Measurements from ENCODE around the gene CACUL1.
"Not testable (repeated sequence)": the region's sequence is repeated elsewhere in the genome, so short reads cannot be mapped to it uniquely, and the experiment has no call there.

CACUL1 gene

DNA sequence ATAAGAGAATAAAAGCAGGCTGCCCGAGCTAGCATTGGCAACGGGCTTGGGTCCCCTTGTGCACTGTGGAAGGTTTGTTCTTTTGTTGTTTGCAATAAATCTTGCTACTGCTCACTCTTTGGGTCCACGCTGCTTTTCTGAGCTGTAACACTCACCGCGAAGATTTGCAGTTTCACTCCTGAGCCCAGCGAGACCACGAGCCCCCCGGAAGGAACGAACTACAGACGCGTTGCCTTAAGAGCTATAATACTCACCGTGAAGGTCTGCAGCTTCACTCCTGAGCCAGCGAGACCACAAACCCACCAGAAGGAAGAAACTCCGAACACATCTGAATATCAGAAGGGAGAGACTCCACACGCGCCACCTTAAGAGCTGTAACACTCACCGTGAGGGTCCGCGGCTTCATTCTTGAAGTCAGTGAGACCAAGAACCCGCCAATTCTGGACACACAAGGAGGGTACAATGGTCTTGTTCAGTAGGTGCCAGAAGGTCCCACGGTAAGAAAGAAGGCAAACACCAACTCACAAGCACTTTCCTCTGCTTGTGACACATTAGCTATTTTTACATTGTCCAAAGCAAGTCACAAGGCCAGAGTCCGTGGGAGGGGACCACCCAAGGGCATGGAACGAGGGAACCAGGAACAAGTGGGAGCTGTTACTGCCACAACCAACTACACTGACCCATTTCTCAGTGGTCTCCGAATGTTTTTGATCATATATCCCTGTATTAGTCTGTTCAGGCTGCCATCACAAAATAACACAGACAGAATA, 29.2 kb upstream of the CACUL1 start:
- no peak overlapping the region for H3K4me3 ChIP-seq (ENCODE audit: low read length)
- no peaks in the 10 kb centered on the region for H3K27me3 ChIP-seq (ENCODE audit: control insufficient read depth, insufficient read depth, low read length)
- no peaks in the 10 kb centered on the region for H3K9me3 ChIP-seq (ENCODE audit: control insufficient read depth, low read length)
- H3K36me3 ChIP-seq (ENCODE audit: control insufficient read depth, insufficient read depth, low read length), result no peaks in the 10 kb centered on the region
- no peak overlapping the region for H3K9ac ChIP-seq (ENCODE audit: low read length)
- H3K4me1 ChIP-seq (ENCODE audit: control insufficient read depth, insufficient read depth, low read length), result no peaks in the 10 kb centered on the region

DNA sequence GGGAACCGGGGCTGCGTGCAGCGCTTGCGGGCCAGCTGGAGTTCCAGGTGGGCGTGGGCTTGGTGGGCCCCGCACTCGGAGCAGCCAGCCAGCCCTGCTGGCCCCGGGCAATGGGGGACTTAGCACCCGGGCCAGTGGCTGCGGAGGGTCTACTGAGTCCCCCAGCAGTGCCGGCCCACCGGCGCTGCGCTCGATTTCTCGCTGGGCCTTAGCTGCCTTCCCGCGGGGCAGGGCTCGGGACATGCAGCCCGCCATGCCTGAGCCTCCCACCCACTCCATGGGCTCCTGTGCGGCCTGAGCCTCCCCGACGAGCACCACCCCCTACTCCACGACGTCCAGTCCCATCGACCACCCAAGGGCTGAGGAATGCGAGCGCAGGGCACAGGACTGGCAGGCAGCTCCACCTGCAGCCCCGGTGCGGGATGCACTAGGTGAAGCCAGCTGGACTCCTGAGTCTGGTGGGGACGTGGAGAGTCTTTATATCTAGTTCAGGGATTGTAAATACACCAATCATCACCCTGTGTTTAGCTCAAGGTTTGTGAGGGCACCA, 28.2 kb upstream of the CACUL1 start:
- H3K36me3 ChIP-seq (ENCODE audit: control insufficient read depth, insufficient read depth, low read length); H3K4me1 ChIP-seq (ENCODE audit: control insufficient read depth, insufficient read depth, low read length); H3K9ac ChIP-seq (ENCODE audit: low read length); H3K9me3 ChIP-seq (ENCODE audit: control insufficient read depth, low read length); H3K4me3 ChIP-seq (ENCODE audit: low read length); H3K27me3 ChIP-seq (ENCODE audit: control insufficient read depth, insufficient read depth, low read length): not testable (repeated sequence)

DNA sequence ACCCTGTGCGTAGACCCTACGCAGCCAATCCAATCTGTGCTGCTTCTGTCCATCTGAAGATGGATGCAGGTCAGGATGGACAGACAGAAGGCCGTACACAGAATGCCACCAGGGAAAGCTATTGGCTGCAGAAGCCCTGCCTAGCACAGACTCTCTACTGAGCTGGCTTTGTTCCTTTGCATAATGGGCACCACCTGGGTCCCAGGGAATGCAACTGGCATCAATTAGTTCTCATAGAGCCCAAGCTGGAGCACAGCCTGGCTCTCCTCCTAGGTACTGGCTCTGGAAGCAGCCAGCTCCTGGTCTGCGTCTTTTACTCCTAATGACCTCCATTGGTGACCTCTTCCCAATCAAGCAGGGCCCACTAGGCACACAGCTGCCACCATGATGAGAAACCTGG, 26.8 kb upstream of the CACUL1 start:
- no peak overlapping the region for H3K4me3 ChIP-seq (ENCODE audit: low read length)
- no peaks in the 10 kb centered on the region for H3K9me3 ChIP-seq (ENCODE audit: control insufficient read depth, low read length)
- no peaks in the 10 kb centered on the region for H3K36me3 ChIP-seq (ENCODE audit: control insufficient read depth, insufficient read depth, low read length)
- H3K9ac ChIP-seq (ENCODE audit: low read length), result no peak overlapping the region
- no peaks in the 10 kb centered on the region for H3K27me3 ChIP-seq (ENCODE audit: control insufficient read depth, insufficient read depth, low read length)
- H3K4me1 ChIP-seq (ENCODE audit: control insufficient read depth, insufficient read depth, low read length), result no peaks in the 10 kb centered on the region

GRCh38 chr10:118778727-118779126, 24.0 kb upstream of the CACUL1 start:
- H3K4me1 ChIP-seq (ENCODE audit: control insufficient read depth, insufficient read depth, low read length), result no peaks in the 10 kb centered on the region
- no peak overlapping the region for H3K4me3 ChIP-seq (ENCODE audit: low read length)
- H3K27me3 ChIP-seq (ENCODE audit: control insufficient read depth, insufficient read depth, low read length), result no peaks in the 10 kb centered on the region
- H3K9ac ChIP-seq (ENCODE audit: low read length), result no peak overlapping the region
- no peaks in the 10 kb centered on the region for H3K9me3 ChIP-seq (ENCODE audit: control insufficient read depth, low read length)
- no peaks in the 10 kb centered on the region for H3K36me3 ChIP-seq (ENCODE audit: control insufficient read depth, insufficient read depth, low read length)

- H3K36me3 ChIP-seq (ENCODE audit: control insufficient read depth, insufficient read depth, low read length), result no peaks in the 10 kb centered on the region
- H3K4me3 ChIP-seq (ENCODE audit: low read length), result no peak overlapping the region
- H3K4me1 ChIP-seq (ENCODE audit: control insufficient read depth, insufficient read depth, low read length), result no peaks in the 10 kb centered on the region
- no peaks in the 10 kb centered on the region for H3K9me3 ChIP-seq (ENCODE audit: control insufficient read depth, low read length)
- no peaks in the 10 kb centered on the region for H3K27me3 ChIP-seq (ENCODE audit: control insufficient read depth, insufficient read depth, low read length)
- H3K9ac ChIP-seq (ENCODE audit: low read length), result no peak overlapping the region
Observed at GRCh38 chr10:118776960-118777359, 22.2 kb upstream of the CACUL1 start.

DNA sequence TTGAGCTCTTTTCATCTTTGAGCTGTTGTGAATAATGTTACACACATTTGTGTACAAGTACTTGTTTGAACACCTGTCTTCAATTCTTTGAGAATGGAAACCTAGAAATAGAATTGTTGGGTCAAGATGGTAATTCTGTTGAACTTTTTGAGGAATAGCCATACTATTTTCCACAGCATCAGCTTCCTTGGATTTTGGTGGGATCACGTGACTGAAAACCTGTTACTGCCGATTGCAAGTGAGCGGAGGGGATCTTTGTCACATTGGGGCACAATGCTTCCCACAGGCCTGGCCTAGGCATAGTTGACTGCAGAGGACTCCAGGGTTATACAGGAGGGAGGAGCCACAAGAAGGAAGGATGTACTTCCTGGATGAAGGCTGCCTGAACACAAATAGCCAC, 21.3 kb upstream of the CACUL1 start:
- Histone ChIP-seq H3K9ac (ENCODE audit: low read length) (no peak overlapping the region), H3K9me3 (ENCODE audit: control insufficient read depth, low read length) (no peaks in the 10 kb centered on the region), H3K4me3 (ENCODE audit: low read length) (no peak overlapping the region), H3K4me1 (ENCODE audit: control insufficient read depth, insufficient read depth, low read length) (no peaks in the 10 kb centered on the region), H3K36me3 (ENCODE audit: control insufficient read depth, insufficient read depth, low read length) (no peaks in the 10 kb centered on the region), H3K27me3 (ENCODE audit: control insufficient read depth, insufficient read depth, low read length) (no peaks in the 10 kb centered on the region)

DNA sequence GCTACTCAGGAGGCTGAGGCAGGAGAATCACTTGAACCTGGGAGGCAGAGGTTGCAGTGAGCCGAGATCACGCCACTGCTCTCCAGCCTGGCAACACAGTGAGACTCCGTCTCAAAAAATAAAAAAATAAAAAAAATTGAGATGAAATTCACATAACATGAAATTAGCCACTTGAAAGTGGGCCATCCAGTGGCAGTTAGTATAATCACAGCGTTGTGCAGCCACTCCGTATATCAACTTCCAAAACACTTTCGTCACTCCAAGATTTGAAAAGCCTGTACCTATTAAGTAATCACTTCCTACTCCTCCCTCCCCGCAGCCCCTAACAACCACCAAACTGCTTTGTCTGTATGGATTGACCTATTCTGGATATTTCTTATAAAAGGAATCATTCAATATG, 20.7 kb upstream of the CACUL1 start:
- no peak overlapping the region for H3K9ac ChIP-seq (ENCODE audit: low read length)
- no peak overlapping the region for H3K4me3 ChIP-seq (ENCODE audit: low read length)
- H3K36me3 ChIP-seq (ENCODE audit: control insufficient read depth, insufficient read depth, low read length), result no peaks in the 10 kb centered on the region
- H3K27me3 ChIP-seq (ENCODE audit: control insufficient read depth, insufficient read depth, low read length), result no peaks in the 10 kb centered on the region
- no peaks in the 10 kb centered on the region for H3K4me1 ChIP-seq (ENCODE audit: control insufficient read depth, insufficient read depth, low read length)
- H3K9me3 ChIP-seq (ENCODE audit: control insufficient read depth, low read length), result no peaks in the 10 kb centered on the region

DNA sequence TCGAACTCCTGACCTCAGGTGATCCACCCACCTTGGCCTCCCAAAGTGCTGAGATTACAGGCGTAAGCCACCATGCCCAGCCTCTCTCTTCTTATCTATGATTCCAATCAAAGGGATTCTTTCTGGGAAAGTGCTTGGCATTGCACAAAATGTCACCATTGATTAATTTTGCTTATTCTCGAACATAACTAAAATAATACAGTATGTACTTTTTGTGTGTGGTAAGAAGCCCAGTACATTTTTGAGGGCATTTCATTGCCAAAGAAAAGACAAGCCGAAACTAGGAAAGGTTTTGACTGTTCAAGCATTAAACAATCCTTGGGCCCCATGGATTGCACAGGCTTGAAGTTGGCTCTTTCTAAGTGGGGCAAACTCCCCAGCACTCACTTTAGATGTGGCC, 18.3 kb upstream of the CACUL1 start:
- H3K9me3 ChIP-seq (ENCODE audit: control insufficient read depth, low read length), result no peaks in the 10 kb centered on the region
- H3K4me1 ChIP-seq (ENCODE audit: control insufficient read depth, insufficient read depth, low read length), result no peaks in the 10 kb centered on the region
- H3K9ac ChIP-seq (ENCODE audit: low read length), result no peak overlapping the region
- H3K4me3 ChIP-seq (ENCODE audit: low read length), result no peak overlapping the region
- no peaks in the 10 kb centered on the region for H3K27me3 ChIP-seq (ENCODE audit: control insufficient read depth, insufficient read depth, low read length)
- no peaks in the 10 kb centered on the region for H3K36me3 ChIP-seq (ENCODE audit: control insufficient read depth, insufficient read depth, low read length)

GRCh38 chr10:118771976-118772375, 17.2 kb upstream of the CACUL1 start:
- H3K4me1 ChIP-seq (ENCODE audit: control insufficient read depth, insufficient read depth, low read length), result no peaks in the 10 kb centered on the region
- H3K9me3 ChIP-seq (ENCODE audit: control insufficient read depth, low read length), result no peaks in the 10 kb centered on the region
- H3K27me3 ChIP-seq (ENCODE audit: control insufficient read depth, insufficient read depth, low read length), result no peaks in the 10 kb centered on the region
- no peak overlapping the region for H3K9ac ChIP-seq (ENCODE audit: low read length)
- no peak overlapping the region for H3K4me3 ChIP-seq (ENCODE audit: low read length)
- no peaks in the 10 kb centered on the region for H3K36me3 ChIP-seq (ENCODE audit: control insufficient read depth, insufficient read depth, low read length)

DNA sequence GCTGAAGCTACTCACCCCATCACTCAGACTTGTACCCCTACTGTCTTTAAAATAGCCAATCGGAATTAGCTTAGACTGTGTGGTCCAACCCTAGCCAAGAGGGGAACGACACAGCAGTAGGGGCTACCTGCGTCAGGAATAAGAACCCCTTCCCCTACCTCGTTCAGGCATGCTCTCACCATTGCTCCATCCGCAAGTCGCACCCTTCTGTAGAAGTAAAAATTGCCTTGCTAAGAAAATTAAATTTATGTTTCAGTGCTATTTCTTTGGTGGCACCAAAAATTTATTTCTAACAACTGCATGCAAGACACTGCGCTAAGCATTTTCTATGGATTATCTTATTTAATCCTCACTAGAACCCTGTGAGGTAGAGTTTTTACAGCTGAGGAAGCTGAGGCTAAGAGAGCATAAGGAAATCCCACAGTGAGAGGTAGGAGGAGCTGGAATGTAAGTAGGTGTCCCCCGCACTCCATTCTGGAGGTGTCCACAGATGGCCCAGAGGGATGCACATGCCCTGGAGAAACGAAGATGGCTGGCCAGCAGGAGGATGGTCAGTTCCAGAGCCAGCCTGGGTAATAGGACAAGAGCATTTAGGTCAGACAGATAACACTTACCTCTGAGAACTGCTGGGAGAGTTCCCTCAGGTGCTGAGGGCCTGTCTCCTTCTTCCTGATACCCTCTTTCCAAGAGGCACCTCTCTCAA, 15.3 kb upstream of the CACUL1 start:
- no peaks in the 10 kb centered on the region for H3K27me3 ChIP-seq (ENCODE audit: control insufficient read depth, insufficient read depth, low read length)
- no peak overlapping the region for H3K4me3 ChIP-seq (ENCODE audit: low read length)
- no peaks in the 10 kb centered on the region for H3K9me3 ChIP-seq (ENCODE audit: control insufficient read depth, low read length)
- no peak overlapping the region for H3K9ac ChIP-seq (ENCODE audit: low read length)
- H3K4me1 ChIP-seq (ENCODE audit: control insufficient read depth, insufficient read depth, low read length), result no peaks in the 10 kb centered on the region
- H3K36me3 ChIP-seq (ENCODE audit: control insufficient read depth, insufficient read depth, low read length), result no peaks in the 10 kb centered on the region

GRCh38 chr10:118768041-118768919, 13.5 kb upstream of the CACUL1 start:
- Histone ChIP-seq H3K9me3 (ENCODE audit: control insufficient read depth, low read length) (no peaks in the 10 kb centered on the region), H3K4me1 (ENCODE audit: control insufficient read depth, insufficient read depth, low read length) (no peaks in the 10 kb centered on the region), H3K9ac (ENCODE audit: low read length) (no peak overlapping the region), H3K27me3 (ENCODE audit: control insufficient read depth, insufficient read depth, low read length) (no peaks in the 10 kb centered on the region), H3K36me3 (ENCODE audit: control insufficient read depth, insufficient read depth, low read length) (no peaks in the 10 kb centered on the region), H3K4me3 (ENCODE audit: low read length) (no peak overlapping the region)
